B cell (primary cell): ENCODE measurements around the gene FRMPD2. TPM values are rescaled to one million over a fixed set of nuclear protein-coding genes. Genes with fewer than 3 reads are reported as not detected.

Experiments used
- ATAC-seq: fragments of 200-7000 bp; cut with Tn5 transposase; one replicate; pipeline ENCODE4 v1.10.0; 2021; ENCODE audit warnings: low read depth, mild to moderate bottlenecking, moderate number of reproducible peaks, moderate library complexity
- CTCF ChIA-PET: fragments of 350-600 bp; sonication (Branson Sonifier 250); formaldehyde crosslinking; loops from one replicate; lab custom pipeline; 2021; ENCODE audit warnings: antibody characterized with exemption, inconsistent platforms; lab: Charles Lee
- POLR2A ChIA-PET: fragments of 350-600 bp; sonication (Branson Sonifier 250); formaldehyde crosslinking; loops from one replicate; lab custom pipeline; 2021; ENCODE audit warnings: antibody characterized with exemption; lab: Charles Lee
- DNase-seq: peaks from one replicate; pipeline ENCODE4 v3.0.0; 2013
- H2AFZ ChIP-seq: 2 replicates; pipeline ENCODE4 v1.6.1; 2012; ENCODE audit warnings: mild to moderate bottlenecking, low read depth, low read length; ENCODE audit not compliant: insufficient read depth, poor library complexity, severe bottlenecking
- H3K27ac ChIP-seq, 2 donors: 1 replicate in 1 of 2; 2 replicates in 1 of 2; pipeline ENCODE4 v1.5.1; 2012 to 2013; ENCODE audit warnings: low read length in 2 of 2, mild to moderate bottlenecking in 2 of 2, moderate library complexity in 1 of 2
- H3K27me3 ChIP-seq, 4 experiments: fragments of 200-600 bp in 1 of 4; sonication (generic) in 1 of 4; replicated peaks in 1 of 4; 1 replicate in 2 of 4; 2 replicates in 2 of 4; pipeline versions ENCODE4 v1.6.1 to v1.7.0; 2013 to 2016; ENCODE audit warnings: low read length in 3 of 4, mild to moderate bottlenecking in 2 of 4, mixed read lengths in 1 of 4, moderate library complexity in 1 of 4; ENCODE audit not compliant: insufficient read depth in 4 of 4, control insufficient read depth in 3 of 4; ENCODE audit errors: control extremely low read depth in 1 of 4
- H3K36me3 ChIP-seq, 2 experiments: replicated peaks in 1 of 2; 1 replicate in 1 of 2; 2 replicates in 1 of 2; pipeline versions ENCODE4 v1.6.1 to v1.7.1; 2013; ENCODE audit warnings: low read length in 1 of 2; ENCODE audit not compliant: insufficient read depth in 2 of 2, control insufficient read depth in 1 of 2; ENCODE audit errors: control extremely low read depth in 1 of 2, extremely low read depth in 1 of 2
- H3K4me1 ChIP-seq, 2 donors: fragments of 200-600 bp in 1 of 2; sonication (generic) in 1 of 2; 1 replicate in 1 of 2; 2 replicates in 1 of 2; pipeline versions ENCODE4 v1.5.1 to v1.6.1; 2013 to 2017; ENCODE audit warnings: low read length in 2 of 2; ENCODE audit not compliant: control insufficient read depth in 2 of 2, insufficient read depth in 2 of 2
- H3K4me2 ChIP-seq: replicated peaks from 2 replicates; pipeline ENCODE3; 2012; ENCODE audit warnings: mild to moderate bottlenecking, low read depth, low read length; ENCODE audit not compliant: poor library complexity, severe bottlenecking
- H3K4me3 ChIP-seq, 5 experiments: fragments of 200-600 bp in 1 of 5; sonication (generic) in 1 of 5; 1 replicate in 3 of 5; 2 replicates in 2 of 5; pipeline versions ENCODE4 v1.5.1 to v1.7.0; 2011 to 2016; ENCODE audit warnings: low read length in 4 of 5, mild to moderate bottlenecking in 4 of 5, low read depth in 2 of 5, control low read depth in 1 of 5, moderate library complexity in 1 of 5; ENCODE audit not compliant: insufficient read depth in 1 of 5; ENCODE audit errors: control extremely low read depth in 1 of 5, extremely low read depth in 1 of 5
- H3K79me2 ChIP-seq: fragments of 200-600 bp; sonication (generic); one replicate; pipeline ENCODE4 v1.6.0; 2016; ENCODE audit warnings: low read length; ENCODE audit not compliant: control insufficient read depth, insufficient read depth
- H3K9ac ChIP-seq: fragments of 200-600 bp; sonication (generic); 2 replicates; pipeline ENCODE4 v1.6.1; 2017; ENCODE audit warnings: mild to moderate bottlenecking, low read length, moderate library complexity
- H3K9me3 ChIP-seq, 3 donors: one replicate each; pipeline versions ENCODE4 v1.6.1 to v1.7.1; 2013; ENCODE audit warnings: low read length in 2 of 3; ENCODE audit not compliant: control insufficient read depth in 2 of 3, insufficient read depth in 1 of 3; ENCODE audit errors: control extremely low read depth in 1 of 3
- H4K20me1 ChIP-seq: 2 replicates; pipeline ENCODE4 v1.6.0; 2012; ENCODE audit warnings: mild to moderate bottlenecking, low read length; ENCODE audit not compliant: insufficient read depth, control insufficient read depth, poor library complexity, severe bottlenecking
- H3K27ac Mint-ChIP-seq: one replicate; pipeline ENCODE4 v1.8.0; 2021; ENCODE audit warnings: mixed read lengths
- H3K27me3 Mint-ChIP-seq: one replicate; pipeline ENCODE4 v1.8.0; 2021; ENCODE audit warnings: mixed read lengths
- H3K4me1 Mint-ChIP-seq: one replicate; pipeline ENCODE4 v1.8.0; 2021; ENCODE audit warnings: mixed read lengths
- H3K4me3 Mint-ChIP-seq: one replicate; pipeline ENCODE4 v1.8.0; 2021; ENCODE audit warnings: mixed read lengths
- H3K9me3 Mint-ChIP-seq: one replicate; pipeline ENCODE4 v1.8.0; 2022; ENCODE audit warnings: mixed read lengths; ENCODE audit not compliant: insufficient read depth
- EZH2 ChIP-seq: IDR thresholded peaks from 2 replicates; pipeline ENCODE4 v1.6.1; 2012; ENCODE audit warnings: borderline replicate concordance, low read depth, mild to moderate bottlenecking, moderate library complexity, low read length; ENCODE audit not compliant: insufficient read depth, poor library complexity, severe bottlenecking
- WGBS: methylation state at CpG from one replicate; pipeline ENCODE4 v1.1.5; 2013; ENCODE audit warnings: missing lambda C conversion rate; ENCODE audit not compliant: insufficient coverage; 5-methylcytosine and 5-hydroxymethylcytosine counted together
- intact Hi-C: fragments of 100-400 bp; cut with micrococcal nuclease; formaldehyde crosslinking; loops from one replicate; pipeline ENCODE4 v1.10.0; 2022
- polyA plus RNA-seq: library from polyadenylated mRNA; depleted of rRNA; stranded (reverse); fragments of >200 nt; gene quantifications from 2 replicates; pipeline ENCODE4 v1.2.3, GENCODE V29; 2012
- total RNA-seq, 2 donors: library from RNA; stranded (reverse); fragments of 120-200 nt in 1 of 2; gene quantifications; 1 replicate in 1 of 2; 2 replicates in 1 of 2; pipeline versions ENCODE4 v1.2.3 to v1.2.4, GENCODE V29; 2013 to 2022
- TF ChIP-seq, protein P1 (sequence below): fragments of 200-600 bp; IDR thresholded peaks from one replicate; pipeline ENCODE4 v1.8.0; 2022; ENCODE audit warnings: antibody characterized with exemption, mild to moderate bottlenecking

Gene FRMPD2
- total and polyA plus RNA-seq, 2 donors (not counting 1 experiment from before 2014, with no cell fraction given) = not detected

DNA sequence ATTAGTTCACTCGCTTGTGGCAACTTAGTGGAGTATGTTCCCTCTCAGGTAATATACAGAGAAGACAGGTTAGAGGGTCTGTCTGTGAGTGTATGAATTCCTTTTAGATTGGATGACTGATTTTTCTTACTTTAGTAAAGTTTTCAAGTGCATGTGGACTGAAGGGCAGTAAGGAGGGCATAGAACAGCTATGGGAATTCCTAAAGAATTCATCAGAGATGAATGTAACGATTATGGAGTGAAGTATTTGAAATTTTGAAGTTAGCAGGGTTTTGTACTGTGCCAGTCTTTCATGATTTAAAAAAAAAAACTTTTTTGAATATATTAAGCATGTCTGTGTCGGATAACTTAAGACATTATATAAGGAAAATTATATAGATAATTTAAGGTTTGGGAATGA, 47.5 kb upstream of the FRMPD2 start:
- Histone ChIP-seq H3K9ac (no peak overlapping the region), H4K20me1 (peaks cover 32% of the 10 kb centered on the region), H3K4me3 (no peak overlapping the region), H3K4me2 (no peak overlapping the region), H3K4me1 (peaks cover 0 to 7% of the 10 kb centered on the region in 2 donors), H3K36me3 (no peaks in the 10 kb centered on the region), H3K9me3 (no peaks in the 10 kb centered on the region), H3K79me2 (peaks cover 80% of the 10 kb centered on the region), H3K27me3 (no peaks in the 10 kb centered on the region), H3K27ac (no peak overlapping the region), H2AFZ (no peak overlapping the region)
- ATAC-seq (no peak), DNase-seq (no peak)
- ChIA-PET POLR2A (no interaction called here), CTCF (no interaction called here)
- Mint-ChIP-seq H3K27ac (no peak overlapping the region), H3K9me3 (no peaks in the 10 kb centered on the region), H3K27me3 (no peaks in the 10 kb centered on the region), H3K4me3 (no peak overlapping the region), H3K4me1 (peaks cover 13% of the 10 kb centered on the region)
- intact Hi-C loops = no loop called here
- WGBS = 100% methylated on average over 1 of the region's 3 CpGs
- TF ChIP-seq, protein P1, sequence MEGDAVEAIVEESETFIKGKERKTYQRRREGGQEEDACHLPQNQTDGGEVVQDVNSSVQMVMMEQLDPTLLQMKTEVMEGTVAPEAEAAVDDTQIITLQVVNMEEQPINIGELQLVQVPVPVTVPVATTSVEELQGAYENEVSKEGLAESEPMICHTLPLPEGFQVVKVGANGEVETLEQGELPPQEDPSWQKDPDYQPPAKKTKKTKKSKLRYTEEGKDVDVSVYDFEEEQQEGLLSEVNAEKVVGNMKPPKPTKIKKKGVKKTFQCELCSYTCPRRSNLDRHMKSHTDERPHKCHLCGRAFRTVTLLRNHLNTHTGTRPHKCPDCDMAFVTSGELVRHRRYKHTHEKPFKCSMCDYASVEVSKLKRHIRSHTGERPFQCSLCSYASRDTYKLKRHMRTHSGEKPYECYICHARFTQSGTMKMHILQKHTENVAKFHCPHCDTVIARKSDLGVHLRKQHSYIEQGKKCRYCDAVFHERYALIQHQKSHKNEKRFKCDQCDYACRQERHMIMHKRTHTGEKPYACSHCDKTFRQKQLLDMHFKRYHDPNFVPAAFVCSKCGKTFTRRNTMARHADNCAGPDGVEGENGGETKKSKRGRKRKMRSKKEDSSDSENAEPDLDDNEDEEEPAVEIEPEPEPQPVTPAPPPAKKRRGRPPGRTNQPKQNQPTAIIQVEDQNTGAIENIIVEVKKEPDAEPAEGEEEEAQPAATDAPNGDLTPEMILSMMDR = no peak
- TF ChIP-seq EZH2 = no peak

DNA sequence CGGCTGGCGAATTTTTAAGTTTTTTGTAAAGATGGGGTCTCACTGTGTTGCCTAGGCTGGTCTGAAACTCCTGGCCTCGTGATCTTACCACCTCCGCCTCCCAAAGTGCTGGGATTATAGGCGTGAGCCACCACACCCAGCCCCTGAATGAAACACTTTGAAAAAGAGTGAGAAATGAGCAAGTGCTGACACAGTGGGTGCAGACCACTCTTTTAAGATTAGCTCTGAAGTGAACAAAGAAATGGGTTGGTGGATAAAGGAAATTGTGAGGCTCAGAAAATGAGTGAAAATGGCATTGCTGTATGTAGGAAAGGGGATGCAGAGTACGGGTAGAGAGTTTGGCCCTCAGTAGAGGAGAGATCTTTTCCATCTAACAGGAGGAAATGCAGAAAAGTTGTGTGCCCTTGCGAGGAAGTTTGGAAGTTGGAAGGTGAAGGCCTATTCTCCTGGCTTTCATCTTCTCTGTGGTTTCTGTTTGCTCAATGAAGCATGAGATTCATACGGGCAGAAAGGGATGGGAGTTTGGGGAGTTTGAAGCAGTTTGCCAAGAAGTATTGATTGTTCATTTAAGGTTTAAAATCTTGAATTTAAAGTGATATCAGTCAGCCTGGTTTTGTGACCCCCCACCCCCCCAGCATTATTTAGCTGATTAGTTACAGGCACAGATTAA, 43.0 kb upstream of the FRMPD2 start:
- no peak overlapping the region for H3K9ac ChIP-seq
- CTCF ChIA-PET = interaction anchor here (1.6 kb wide), 1 partner anchor 339 kb away, joined by 3 read pairs; no protein-coding TSS in a partner anchor
- H3K4me3 Mint-ChIP-seq = no peak overlapping the region
- H3K4me2 ChIP-seq = no peak overlapping the region
- peaks cover 9% of the 10 kb centered on the region for H3K4me1 Mint-ChIP-seq
- no peak overlapping the region for H3K27ac ChIP-seq
- H3K27me3 ChIP-seq = no peaks in the 10 kb centered on the region
- DNase-seq (no peak), ATAC-seq (no peak)
- H3K79me2 ChIP-seq = peaks cover 85% of the 10 kb centered on the region
- TF ChIP-seq EZH2 = no peak
- TF ChIP-seq, protein P1 = no peak
- 64% methylated on average over 4 of the region's 8 CpGs for WGBS
- peaks cover 0 to 7% of the 10 kb centered on the region in 2 donors for H3K4me1 ChIP-seq
- no peak overlapping the region for H3K4me3 ChIP-seq
- POLR2A ChIA-PET = no interaction called here
- H3K9me3 ChIP-seq = no peaks in the 10 kb centered on the region
- H3K27me3 Mint-ChIP-seq = no peaks in the 10 kb centered on the region
- H3K36me3 ChIP-seq = no peaks in the 10 kb centered on the region
- intact Hi-C loops = no loop called here
- H4K20me1 ChIP-seq = peaks cover 35% of the 10 kb centered on the region
- no peaks in the 10 kb centered on the region for H3K9me3 Mint-ChIP-seq
- H2AFZ ChIP-seq = no peak overlapping the region
- no peak overlapping the region for H3K27ac Mint-ChIP-seq
